Right lobe of liver (tissue), 4 donors: ENCODE data around the gene DDX51.

Experiments
- POLR2A ChIP-seq: fragments of 450-650 bp; IDR thresholded peaks from one replicate; pipeline ENCODE4 v1.6.1; 2017; ENCODE audit warnings: antibody characterized with exemption, mild to moderate bottlenecking
- TF ChIP-seq, protein P1 (sequence below), 4 donors: fragments of 200-600 bp in 3 of 4; fragments of 450-650 bp in 1 of 4; IDR thresholded peaks; one replicate each; pipeline versions ENCODE4 v1.5.1 to v1.8.0; 2016 to 2022; ENCODE audit warnings: antibody characterized with exemption in 4 of 4, mild to moderate bottlenecking in 2 of 4
- donor health status: DM: no; HTN: no; CAD: no.
- donor health status: DM: no; HTN: no; CAD: no.
- donor health status: DM: no; HTN: yes; CAD: no.

DNA sequence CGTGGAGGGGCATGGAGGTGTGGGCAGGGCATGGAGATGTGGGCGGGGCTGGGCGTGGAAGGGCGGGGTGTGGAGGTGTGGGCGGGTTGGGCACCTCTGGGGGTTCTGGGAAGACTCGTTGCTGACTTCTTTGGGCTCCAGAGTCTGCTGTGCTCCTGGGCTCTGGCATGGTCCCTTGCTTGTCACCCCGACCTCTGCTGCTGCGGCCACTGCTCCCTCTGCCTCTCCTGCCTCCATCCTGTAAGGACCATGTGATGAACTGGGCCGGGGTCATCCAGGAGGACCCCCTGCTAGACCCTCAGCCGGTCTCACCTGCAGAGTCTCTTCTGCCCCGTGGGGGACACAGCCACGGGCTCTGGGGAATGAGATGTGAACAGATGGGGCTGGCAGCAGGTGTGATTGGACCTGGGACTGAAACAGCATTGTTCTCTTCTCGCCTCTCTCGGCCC, 15.5 kb upstream of the DDX51 start:
- TF ChIP-seq, protein P1, sequence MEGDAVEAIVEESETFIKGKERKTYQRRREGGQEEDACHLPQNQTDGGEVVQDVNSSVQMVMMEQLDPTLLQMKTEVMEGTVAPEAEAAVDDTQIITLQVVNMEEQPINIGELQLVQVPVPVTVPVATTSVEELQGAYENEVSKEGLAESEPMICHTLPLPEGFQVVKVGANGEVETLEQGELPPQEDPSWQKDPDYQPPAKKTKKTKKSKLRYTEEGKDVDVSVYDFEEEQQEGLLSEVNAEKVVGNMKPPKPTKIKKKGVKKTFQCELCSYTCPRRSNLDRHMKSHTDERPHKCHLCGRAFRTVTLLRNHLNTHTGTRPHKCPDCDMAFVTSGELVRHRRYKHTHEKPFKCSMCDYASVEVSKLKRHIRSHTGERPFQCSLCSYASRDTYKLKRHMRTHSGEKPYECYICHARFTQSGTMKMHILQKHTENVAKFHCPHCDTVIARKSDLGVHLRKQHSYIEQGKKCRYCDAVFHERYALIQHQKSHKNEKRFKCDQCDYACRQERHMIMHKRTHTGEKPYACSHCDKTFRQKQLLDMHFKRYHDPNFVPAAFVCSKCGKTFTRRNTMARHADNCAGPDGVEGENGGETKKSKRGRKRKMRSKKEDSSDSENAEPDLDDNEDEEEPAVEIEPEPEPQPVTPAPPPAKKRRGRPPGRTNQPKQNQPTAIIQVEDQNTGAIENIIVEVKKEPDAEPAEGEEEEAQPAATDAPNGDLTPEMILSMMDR (IDR thresholded peaks at IDR 0.05): no peak
- no peak for TF ChIP-seq POLR2A
